GM23338 (cell line): ENCODE measurements around the gene ZNF488. TPM values are rescaled to one million over a fixed set of nuclear protein-coding genes. Genes with fewer than 3 reads are reported as not detected.

ENCODE experiments used
- ATAC-seq: fragments of 200-7000 bp; cut with Tn5 transposase; 3 replicates; pipeline ENCODE4 v1.9.1; 2020
- DNase-seq: peaks from one replicate; pipeline ENCODE4 v3.0.0-alpha.2; 2015; ENCODE audit warnings: low spot score
- H2AFZ ChIP-seq: fragments of 200-600 bp; sonication (generic); 2 replicates; pipeline ENCODE4 v1.8.0; 2016; ENCODE audit warnings: antibody characterized with exemption, mild to moderate bottlenecking, moderate library complexity
- H3F3A ChIP-seq: fragments of 200-600 bp; sonication (generic); replicated peaks from 2 replicates; pipeline ENCODE4 v1.8.0; 2017; ENCODE audit warnings: antibody characterized with exemption, mixed run types, low read depth
- H3K27ac ChIP-seq: fragments of 200-600 bp; sonication (generic); 2 replicates; pipeline ENCODE4 v1.6.1; 2016; ENCODE audit warnings: low read depth
- H3K27me3 ChIP-seq: fragments of 200-600 bp; sonication (generic); 2 replicates; pipeline ENCODE4 v1.8.0; 2016; ENCODE audit warnings: mild to moderate bottlenecking, mixed run types, moderate library complexity; ENCODE audit not compliant: insufficient read depth
- H3K36me3 ChIP-seq: fragments of 200-600 bp; sonication (generic); 2 replicates; pipeline ENCODE4 v1.8.0; 2016; ENCODE audit warnings: mild to moderate bottlenecking; ENCODE audit not compliant: insufficient read depth
- H3K4me1 ChIP-seq: fragments of 200-600 bp; sonication (generic); 2 replicates; pipeline ENCODE4 v1.8.0; 2016; ENCODE audit warnings: mild to moderate bottlenecking, moderate library complexity; ENCODE audit not compliant: insufficient read depth
- H3K4me2 ChIP-seq: fragments of 200-600 bp; sonication (generic); 2 replicates; pipeline ENCODE4 v1.7.1; 2017; ENCODE audit warnings: mixed run types
- H3K4me3 ChIP-seq: fragments of 200-600 bp; sonication (generic); 2 replicates; pipeline ENCODE4 v1.6.1; 2016; ENCODE audit warnings: mixed run types
- H3K79me2 ChIP-seq: fragments of 200-600 bp; sonication (generic); replicated peaks from 2 replicates; pipeline ENCODE4 v1.8.0; 2017; ENCODE audit warnings: mild to moderate bottlenecking; ENCODE audit not compliant: insufficient read depth
- H3K9me2 ChIP-seq: fragments of 200-600 bp; sonication (generic); 2 replicates; pipeline ENCODE4 v1.8.0; 2017; ENCODE audit not compliant: insufficient read depth
- H4K20me1 ChIP-seq: fragments of 200-600 bp; sonication (generic); replicated peaks from 2 replicates; pipeline ENCODE4 v1.8.0; 2017; ENCODE audit warnings: mild to moderate bottlenecking; ENCODE audit not compliant: insufficient read depth
- H3K27ac Mint-ChIP-seq: 2 replicates; pipeline ENCODE4 v1.8.0; 2020; ENCODE audit warnings: inconsistent platforms, mild to moderate bottlenecking, moderate library complexity, mixed read lengths
- H3K27me3 Mint-ChIP-seq: 3 replicates; pipeline ENCODE4 v1.8.0; 2022; ENCODE audit warnings: low read depth, mild to moderate bottlenecking, moderate library complexity, mixed read lengths, inconsistent platforms; ENCODE audit not compliant: insufficient read depth, poor library complexity
- H3K36me3 Mint-ChIP-seq: 3 replicates; pipeline ENCODE4 v1.8.0; 2021; ENCODE audit warnings: low read depth, mild to moderate bottlenecking, inconsistent platforms, moderate library complexity, mixed read lengths
- H3K4me1 Mint-ChIP-seq: 3 replicates; pipeline ENCODE4 v1.8.0; 2020; ENCODE audit warnings: mild to moderate bottlenecking, inconsistent platforms, mixed read lengths
- H3K4me3 Mint-ChIP-seq: 3 replicates; pipeline ENCODE4 v1.8.0; 2021; ENCODE audit warnings: moderate library complexity, mild to moderate bottlenecking, inconsistent platforms, mixed read lengths
- H3K9me3 Mint-ChIP-seq: 3 replicates; pipeline ENCODE4 v1.8.0; 2020; ENCODE audit warnings: moderate library complexity, mild to moderate bottlenecking, inconsistent platforms, mixed read lengths
- CTCF ChIP-seq, 2 experiments: fragments of 200-600 bp in 1 of 2; sonication (generic) in 1 of 2; conservative IDR thresholded peaks; 2 replicates each; pipeline versions ENCODE4 v1.5.1 to v1.6.1; 2016 to 2017; ENCODE audit warnings: antibody characterized with exemption in 2 of 2, low read depth in 2 of 2, mild to moderate bottlenecking in 2 of 2, moderate library complexity in 1 of 2
- EZH2 ChIP-seq: fragments of 200-600 bp; sonication (generic); IDR thresholded peaks from one replicate; pipeline ENCODE4 v1.8.0; 2017; ENCODE audit warnings: antibody characterized with exemption, mild to moderate bottlenecking, low read depth; ENCODE audit not compliant: unreplicated experiment
- JUNB ChIP-seq: IDR thresholded peaks from one replicate; pipeline ENCODE4 v1.6.1; 2016; ENCODE audit warnings: antibody characterized with exemption; ENCODE audit not compliant: unreplicated experiment
- POLR2AphosphoS5 ChIP-seq: IDR thresholded peaks from 2 replicates; pipeline ENCODE4 v1.6.1; 2016; ENCODE audit warnings: antibody characterized with exemption, low read depth
- polyA plus RNA-seq: library from polyadenylated mRNA; unstranded; fragments of >200 nt; fragmentation: Nextera tagmentation; extraction: Ambion mirVana; gene quantifications from 2 replicates; pipeline ENCODE4 v1.2.1, GENCODE V29; 2016
- total RNA-seq: library from RNA; depleted of rRNA; stranded (reverse); fragments of >200 nt; shearing (Covaris generic); gene quantifications from 2 replicates; pipeline ENCODE4 v1.2.3, GENCODE V29; 2014
- TF ChIP-seq, protein P1 (sequence below): fragments of 250-450 bp; sonication (Bioruptor Pico); IDR thresholded peaks from 2 replicates; pipeline ENCODE4 v1.5.0; 2020; ENCODE audit warnings: mild to moderate bottlenecking, moderate library complexity

The ZNF488 gene
- total and polyA plus RNA-seq, 2 experiments from 2014 or later, result 2.5 to 5.2 TPM

GRCh38 chr10:47362199-47362598 lies 21.9 kb downstream of the ZNF488 start:
- Histone ChIP-seq H3K4me2 (no peak overlapping the region), H4K20me1 (no peaks in the 10 kb centered on the region), H3K4me3 (no peak overlapping the region), H3K27ac (no peak overlapping the region), H2AFZ (no peak overlapping the region), H3K4me1 (no peaks in the 10 kb centered on the region), H3K36me3 (no peaks in the 10 kb centered on the region), H3K79me2 (no peaks in the 10 kb centered on the region), H3F3A (no peaks in the 10 kb centered on the region), H3K27me3 (no peaks in the 10 kb centered on the region), H3K9me2 (no peaks in the 10 kb centered on the region)
- Mint-ChIP-seq H3K9me3 (no peaks in the 10 kb centered on the region), H3K4me1 (peaks cover 15% of the 10 kb centered on the region), H3K36me3 (no peaks in the 10 kb centered on the region), H3K4me3 (no peak overlapping the region), H3K27ac (no peak overlapping the region; the same call in 1 of the 2 replicates), H3K27me3 (peaks cover 7% of the 10 kb centered on the region)
- ATAC-seq (no peak), DNase-seq (no peak)
- TF ChIP-seq, protein P1, sequence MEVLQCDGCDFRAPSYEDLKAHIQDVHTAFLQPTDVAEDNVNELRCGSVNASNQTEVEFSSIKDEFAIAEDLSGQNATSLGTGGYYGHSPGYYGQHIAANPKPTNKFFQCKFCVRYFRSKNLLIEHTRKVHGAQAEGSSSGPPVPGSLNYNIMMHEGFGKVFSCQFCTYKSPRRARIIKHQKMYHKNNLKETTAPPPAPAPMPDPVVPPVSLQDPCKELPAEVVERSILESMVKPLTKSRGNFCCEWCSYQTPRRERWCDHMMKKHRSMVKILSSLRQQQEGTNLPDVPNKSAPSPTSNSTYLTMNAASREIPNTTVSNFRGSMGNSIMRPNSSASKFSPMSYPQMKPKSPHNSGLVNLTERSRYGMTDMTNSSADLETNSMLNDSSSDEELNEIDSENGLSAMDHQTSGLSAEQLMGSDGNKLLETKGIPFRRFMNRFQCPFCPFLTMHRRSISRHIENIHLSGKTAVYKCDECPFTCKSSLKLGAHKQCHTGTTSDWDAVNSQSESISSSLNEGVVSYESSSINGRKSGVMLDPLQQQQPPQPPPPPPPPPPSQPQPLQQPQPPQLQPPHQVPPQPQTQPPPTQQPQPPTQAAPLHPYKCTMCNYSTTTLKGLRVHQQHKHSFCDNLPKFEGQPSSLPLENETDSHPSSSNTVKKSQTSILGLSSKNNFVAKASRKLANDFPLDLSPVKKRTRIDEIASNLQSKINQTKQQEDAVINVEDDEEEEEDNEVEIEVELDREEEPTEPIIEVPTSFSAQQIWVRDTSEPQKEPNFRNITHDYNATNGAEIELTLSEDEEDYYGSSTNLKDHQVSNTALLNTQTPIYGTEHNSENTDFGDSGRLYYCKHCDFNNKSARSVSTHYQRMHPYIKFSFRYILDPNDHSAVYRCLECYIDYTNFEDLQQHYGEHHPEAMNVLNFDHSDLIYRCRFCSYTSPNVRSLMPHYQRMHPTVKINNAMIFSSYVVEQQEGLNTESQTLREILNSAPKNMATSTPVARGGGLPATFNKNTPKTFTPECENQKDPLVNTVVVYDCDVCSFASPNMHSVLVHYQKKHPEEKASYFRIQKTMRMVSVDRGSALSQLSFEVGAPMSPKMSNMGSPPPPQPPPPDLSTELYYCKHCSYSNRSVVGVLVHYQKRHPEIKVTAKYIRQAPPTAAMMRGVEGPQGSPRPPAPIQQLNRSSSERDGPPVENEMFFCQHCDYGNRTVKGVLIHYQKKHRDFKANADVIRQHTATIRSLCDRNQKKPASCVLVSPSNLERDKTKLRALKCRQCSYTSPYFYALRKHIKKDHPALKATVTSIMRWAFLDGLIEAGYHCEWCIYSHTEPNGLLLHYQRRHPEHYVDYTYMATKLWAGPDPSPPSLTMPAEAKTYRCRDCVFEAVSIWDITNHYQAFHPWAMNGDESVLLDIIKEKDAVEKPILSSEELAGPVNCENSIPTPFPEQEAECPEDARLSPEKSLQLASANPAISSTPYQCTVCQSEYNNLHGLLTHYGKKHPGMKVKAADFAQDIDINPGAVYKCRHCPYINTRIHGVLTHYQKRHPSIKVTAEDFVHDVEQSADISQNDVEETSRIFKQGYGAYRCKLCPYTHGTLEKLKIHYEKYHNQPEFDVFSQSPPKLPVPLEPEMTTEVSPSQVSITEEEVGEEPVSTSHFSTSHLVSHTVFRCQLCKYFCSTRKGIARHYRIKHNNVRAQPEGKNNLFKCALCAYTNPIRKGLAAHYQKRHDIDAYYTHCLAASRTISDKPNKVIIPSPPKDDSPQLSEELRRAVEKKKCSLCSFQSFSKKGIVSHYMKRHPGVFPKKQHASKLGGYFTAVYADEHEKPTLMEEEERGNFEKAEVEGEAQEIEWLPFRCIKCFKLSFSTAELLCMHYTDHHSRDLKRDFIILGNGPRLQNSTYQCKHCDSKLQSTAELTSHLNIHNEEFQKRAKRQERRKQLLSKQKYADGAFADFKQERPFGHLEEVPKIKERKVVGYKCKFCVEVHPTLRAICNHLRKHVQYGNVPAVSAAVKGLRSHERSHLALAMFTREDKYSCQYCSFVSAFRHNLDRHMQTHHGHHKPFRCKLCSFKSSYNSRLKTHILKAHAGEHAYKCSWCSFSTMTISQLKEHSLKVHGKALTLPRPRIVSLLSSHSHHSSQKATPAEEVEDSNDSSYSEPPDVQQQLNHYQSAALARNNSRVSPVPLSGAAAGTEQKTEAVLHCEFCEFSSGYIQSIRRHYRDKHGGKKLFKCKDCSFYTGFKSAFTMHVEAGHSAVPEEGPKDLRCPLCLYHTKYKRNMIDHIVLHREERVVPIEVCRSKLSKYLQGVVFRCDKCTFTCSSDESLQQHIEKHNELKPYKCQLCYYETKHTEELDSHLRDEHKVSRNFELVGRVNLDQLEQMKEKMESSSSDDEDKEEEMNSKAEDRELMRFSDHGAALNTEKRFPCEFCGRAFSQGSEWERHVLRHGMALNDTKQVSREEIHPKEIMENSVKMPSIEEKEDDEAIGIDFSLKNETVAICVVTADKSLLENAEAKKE, result no peak
- TF ChIP-seq POLR2AphosphoS5 (no peak), CTCF (conservative IDR thresholded peaks at IDR 0.05; ENCODE audit: low read depth in 2 of 2) (no peak), JUNB (no peak), EZH2 (no peak)
